SKM-1 treated with dmso at 0.1 percent for 144 hours (cell line): ENCODE measurements around the gene GSDMA.
A peak's percentile ranks its signal among the peaks of the same experiment; 100 is the strongest.

Experiments used
- DNase-seq: peaks from one replicate; lab custom pipeline; 2025; ENCODE audit not compliant: unreplicated experiment; lab: John Stamatoyannopoulos, UW

GSDMA gene

GRCh38 chr17:40019140-40019991, 56.6 kb downstream of the GSDMA start:
- DNase-seq, result no peak

GRCh38 chr17:40020146-40020545, 57.3 kb downstream of the GSDMA start:
- DNase-seq, result no peak

GRCh38 chr17:40021451-40021971, 58.7 kb downstream of the GSDMA start:
- no peak for DNase-seq

GRCh38 chr17:40022497-40022896, 59.7 kb downstream of the GSDMA start:
- no peak for DNase-seq

GRCh38 chr17:40022961-40023541, 60.2 kb downstream of the GSDMA start:
- no peak for DNase-seq

- DNase-seq, result no peak
Measured at GRCh38 chr17:40023590-40024292, 60.9 kb downstream of the GSDMA start.

- no peak for DNase-seq
Measured at GRCh38 chr17:40024901-40025300, 62.1 kb downstream of the GSDMA start.

GRCh38 chr17:40025559-40025958, 62.8 kb downstream of the GSDMA start:
- no peak for DNase-seq

- no peak for DNase-seq
Measured at GRCh38 chr17:40025991-40026815, 63.4 kb downstream of the GSDMA start.

GRCh38 chr17:40026816-40027613, 64.2 kb downstream of the GSDMA start:
- peak; percentile 59 for DNase-seq
